Stimulated activated naive CD8-positive, alpha-beta T cell treated with anti-CD3 and anti-CD28 coated beads, Interleukin-15, Interleukin-2, amounts not matched to agents 100 ng/mL and 50 ng/mL, for 24 hours (primary cell): ENCODE results near the gene PBRM1.

Experiments
- H3K27ac Mint-ChIP-seq: one replicate; pipeline ENCODE4 v1.8.0; 2021; ENCODE audit warnings: mild to moderate bottlenecking, mixed read lengths
- H3K27me3 Mint-ChIP-seq: one replicate; pipeline ENCODE4 v1.8.0; 2021; ENCODE audit warnings: mixed read lengths
- H3K36me3 Mint-ChIP-seq: one replicate; pipeline ENCODE4 v1.8.0; 2021; ENCODE audit warnings: low read depth, mixed read lengths
- H3K4me1 Mint-ChIP-seq: one replicate; pipeline ENCODE4 v1.8.0; 2021; ENCODE audit warnings: low read depth, mixed read lengths
- H3K4me3 Mint-ChIP-seq: one replicate; pipeline ENCODE4 v1.8.0; 2021; ENCODE audit warnings: mild to moderate bottlenecking, mixed read lengths
- H3K9me3 Mint-ChIP-seq: one replicate; pipeline ENCODE4 v1.8.0; 2021; ENCODE audit warnings: mixed read lengths

Gene PBRM1

DNA sequence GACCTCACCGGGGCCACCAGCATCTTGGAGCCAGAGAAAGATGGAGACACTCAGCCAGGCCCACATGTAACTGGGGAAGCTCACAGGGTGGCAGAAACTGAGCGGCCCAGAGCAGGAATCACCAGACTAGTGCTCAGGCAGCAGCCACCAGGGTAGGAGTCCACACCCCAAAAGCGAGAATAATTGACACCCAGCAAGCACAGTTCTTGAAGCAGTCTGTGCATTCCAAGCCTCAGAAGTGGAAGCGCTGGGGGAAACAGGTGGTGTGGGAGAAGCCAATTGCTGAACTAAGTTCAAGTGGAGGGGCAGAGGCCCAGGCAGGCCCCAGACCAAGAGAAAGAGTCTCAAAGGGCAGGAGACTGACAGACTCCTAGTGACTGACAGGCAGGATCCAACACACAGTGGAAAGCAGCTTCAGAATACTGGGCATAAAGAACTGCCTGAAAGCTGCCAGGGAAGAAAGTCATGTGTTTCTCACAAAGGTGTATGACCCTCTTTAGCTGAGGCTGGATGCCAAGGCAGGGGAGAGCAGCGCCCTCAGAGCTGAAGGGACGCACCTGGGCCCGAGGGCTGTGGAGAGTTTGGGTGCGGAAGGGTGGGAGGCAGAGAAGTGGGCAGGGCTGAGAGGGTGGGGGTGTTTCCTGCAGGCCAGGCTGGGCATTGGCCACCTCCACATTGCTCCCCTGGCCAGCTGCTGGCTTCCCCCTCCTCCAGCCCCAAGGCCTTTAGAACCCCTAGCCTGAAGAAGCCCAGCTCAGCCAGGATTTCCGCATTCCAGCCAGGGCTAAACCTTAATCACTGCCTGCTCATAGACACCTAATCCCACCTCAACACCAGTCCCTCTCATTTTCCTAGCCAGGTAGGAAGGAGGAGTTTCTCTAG, 159.8 kb downstream of the PBRM1 start:
- peaks cover 24% of the 10 kb centered on the region for H3K36me3 Mint-ChIP-seq
- H3K27me3 Mint-ChIP-seq: no peaks in the 10 kb centered on the region
- no peak overlapping the region for H3K27ac Mint-ChIP-seq

DNA sequence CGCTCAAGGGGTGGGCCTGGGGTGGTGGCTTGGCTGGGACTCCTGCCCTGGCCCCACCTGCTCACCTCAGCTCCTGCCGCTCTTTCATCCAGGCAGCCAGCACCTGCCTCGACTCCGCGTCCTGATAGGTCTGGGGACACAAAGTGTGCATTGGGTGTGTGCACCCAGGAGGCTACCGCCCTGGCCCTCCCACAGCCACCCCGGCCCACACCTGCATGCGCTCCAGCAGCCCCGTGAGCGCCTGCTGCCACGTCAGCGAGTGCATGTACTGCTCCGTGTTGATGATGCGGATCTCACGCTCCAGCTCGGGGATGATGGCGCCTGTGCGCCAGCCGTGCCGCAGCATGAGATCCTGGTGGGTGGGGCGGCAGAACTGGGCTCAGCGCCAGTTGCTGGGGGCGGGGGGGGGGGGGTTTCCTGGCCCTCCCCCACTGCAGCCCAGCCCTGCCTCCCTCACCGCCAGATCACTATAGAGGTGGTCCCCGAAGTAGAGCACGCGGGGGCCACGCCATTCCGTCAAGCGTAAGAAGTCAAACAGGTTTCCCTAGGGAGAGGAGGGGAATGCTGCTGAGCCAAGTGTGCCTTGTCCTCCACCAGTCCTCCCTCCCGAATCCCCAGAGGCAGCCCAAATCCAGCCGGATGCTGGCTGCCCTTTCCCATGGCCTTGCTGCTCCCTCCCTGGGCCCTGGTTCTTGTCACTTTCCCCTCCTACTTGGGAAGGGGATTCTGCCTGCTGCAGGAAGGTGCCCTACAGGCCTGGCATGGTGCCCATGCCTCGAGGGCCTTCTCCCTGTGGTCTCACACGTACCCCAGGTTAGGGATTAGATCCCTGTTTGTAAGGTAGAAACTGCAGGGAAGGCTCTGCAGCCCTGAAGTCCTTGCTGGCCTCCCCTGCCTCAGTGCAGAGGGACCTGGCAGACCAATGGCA, 160.7 kb downstream of the PBRM1 start:
- no peaks in the 10 kb centered on the region for H3K4me1 Mint-ChIP-seq
- no peaks in the 10 kb centered on the region for H3K9me3 Mint-ChIP-seq
- H3K27ac Mint-ChIP-seq: no peak overlapping the region
- H3K27me3 Mint-ChIP-seq: no peaks in the 10 kb centered on the region
- no peak overlapping the region for H3K4me3 Mint-ChIP-seq
- H3K36me3 Mint-ChIP-seq: peaks cover 24% of the 10 kb centered on the region

More for the DNA sequence above, 159.8 kb downstream of the PBRM1 start:
- H3K9me3 Mint-ChIP-seq: no peaks in the 10 kb centered on the region
- H3K4me3 Mint-ChIP-seq: no peak overlapping the region
- no peaks in the 10 kb centered on the region for H3K4me1 Mint-ChIP-seq

DNA sequence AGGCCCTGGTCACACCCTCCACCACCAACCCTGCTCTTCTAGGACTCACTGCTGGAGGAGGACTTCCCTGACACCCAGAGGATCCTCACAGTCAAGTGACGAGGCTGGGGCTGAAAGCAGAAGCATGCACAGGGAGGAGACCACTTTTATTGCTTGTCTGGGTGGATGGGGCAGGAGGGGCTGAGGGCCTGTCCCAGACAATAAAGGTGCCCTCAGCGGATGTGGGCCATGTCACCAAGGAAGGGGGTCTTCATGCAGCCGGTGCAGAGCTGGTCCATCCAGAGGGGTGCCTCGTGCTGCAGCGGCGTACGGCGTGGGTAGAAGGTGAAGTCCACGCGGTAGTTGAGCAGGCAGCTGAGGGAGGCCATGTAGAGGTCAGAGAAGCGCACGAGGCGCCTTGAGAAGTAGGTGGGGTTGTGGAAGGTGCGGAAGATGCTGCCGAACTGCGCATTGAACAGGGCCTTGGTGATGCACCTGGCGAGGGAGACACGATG, 161.4 kb downstream of the PBRM1 start:
- Mint-ChIP-seq H3K4me3 (no peak overlapping the region), H3K9me3 (no peaks in the 10 kb centered on the region), H3K27me3 (no peaks in the 10 kb centered on the region), H3K27ac (no peak overlapping the region), H3K36me3 (peaks cover 24% of the 10 kb centered on the region), H3K4me1 (no peaks in the 10 kb centered on the region)

DNA sequence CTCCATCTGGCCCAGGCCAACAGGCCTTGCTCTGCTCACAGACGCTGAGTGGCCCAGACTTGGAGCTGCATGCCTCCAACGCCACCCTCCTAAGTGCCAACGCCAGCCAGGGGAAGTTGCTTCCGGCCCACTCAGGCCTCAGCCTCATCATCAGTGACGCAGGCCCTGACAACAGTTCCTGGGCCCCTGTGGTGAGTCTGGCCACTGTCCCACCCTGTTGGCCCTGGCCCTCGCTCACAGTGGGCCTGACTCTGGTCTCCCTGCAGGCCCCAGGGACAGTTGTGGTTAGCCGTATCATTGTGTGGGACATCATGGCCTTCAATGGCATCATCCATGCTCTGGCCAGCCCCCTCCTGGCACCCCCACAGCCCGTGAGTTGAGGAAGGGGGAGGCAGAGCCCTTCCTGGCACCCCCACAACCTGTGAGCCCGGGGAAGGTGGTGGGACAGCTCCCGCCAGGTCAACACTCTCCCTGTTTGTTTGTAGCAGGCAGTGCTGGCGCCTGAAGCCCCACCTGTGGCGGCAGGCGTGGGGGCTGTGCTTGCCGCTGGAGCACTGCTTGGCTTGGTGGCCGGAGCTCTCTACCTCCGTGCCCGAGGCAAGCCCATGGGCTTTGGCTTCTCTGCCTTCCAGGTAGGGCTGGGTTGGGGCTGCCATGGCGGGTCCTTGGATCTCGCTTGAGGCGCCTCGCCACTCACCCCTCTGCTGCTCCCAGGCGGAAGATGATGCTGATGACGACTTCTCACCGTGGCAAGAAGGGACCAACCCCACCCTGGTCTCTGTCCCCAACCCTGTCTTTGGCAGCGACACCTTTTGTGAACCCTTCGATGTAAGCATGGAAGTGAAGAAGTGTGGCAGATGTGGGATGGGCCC, 162.1 kb downstream of the PBRM1 start:
- H3K27ac Mint-ChIP-seq: no peak overlapping the region
- H3K9me3 Mint-ChIP-seq: no peaks in the 10 kb centered on the region
- no peaks in the 10 kb centered on the region for H3K27me3 Mint-ChIP-seq
- no peak overlapping the region for H3K4me3 Mint-ChIP-seq
- H3K4me1 Mint-ChIP-seq: no peaks in the 10 kb centered on the region
- peaks cover 21% of the 10 kb centered on the region for H3K36me3 Mint-ChIP-seq

DNA sequence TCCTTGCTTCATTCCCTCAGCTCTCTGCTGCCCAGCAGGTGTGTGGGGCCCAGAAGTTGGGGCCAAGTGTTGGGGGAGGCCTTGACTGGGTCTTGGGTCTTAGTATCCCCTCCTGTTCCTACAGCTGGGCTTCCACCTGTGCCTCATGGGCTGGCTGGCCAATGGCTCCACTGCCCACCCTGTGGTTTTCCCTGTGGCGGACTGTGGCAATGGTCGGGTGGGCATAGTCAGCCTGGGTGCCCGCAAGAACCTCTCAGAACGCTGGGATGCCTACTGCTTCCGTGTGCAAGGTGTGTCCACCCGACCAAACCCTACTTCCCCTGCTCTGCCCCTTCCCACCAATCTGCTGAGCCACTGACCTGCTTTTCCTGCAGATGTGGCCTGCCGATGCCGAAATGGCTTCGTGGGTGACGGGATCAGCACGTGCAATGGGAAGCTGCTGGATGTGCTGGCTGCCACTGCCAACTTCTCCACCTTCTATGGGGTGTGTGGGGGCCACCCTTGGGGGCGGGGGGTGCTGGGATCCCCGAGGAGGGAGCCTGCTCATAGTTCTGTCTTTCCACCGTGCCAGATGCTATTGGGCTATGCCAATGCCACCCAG, 163.0 kb downstream of the PBRM1 start:
- peaks cover 17% of the 10 kb centered on the region for H3K36me3 Mint-ChIP-seq
- no peak overlapping the region for H3K27ac Mint-ChIP-seq
- H3K27me3 Mint-ChIP-seq: no peaks in the 10 kb centered on the region
- H3K4me3 Mint-ChIP-seq: no peak overlapping the region
- H3K4me1 Mint-ChIP-seq: no peaks in the 10 kb centered on the region
- no peaks in the 10 kb centered on the region for H3K9me3 Mint-ChIP-seq

DNA sequence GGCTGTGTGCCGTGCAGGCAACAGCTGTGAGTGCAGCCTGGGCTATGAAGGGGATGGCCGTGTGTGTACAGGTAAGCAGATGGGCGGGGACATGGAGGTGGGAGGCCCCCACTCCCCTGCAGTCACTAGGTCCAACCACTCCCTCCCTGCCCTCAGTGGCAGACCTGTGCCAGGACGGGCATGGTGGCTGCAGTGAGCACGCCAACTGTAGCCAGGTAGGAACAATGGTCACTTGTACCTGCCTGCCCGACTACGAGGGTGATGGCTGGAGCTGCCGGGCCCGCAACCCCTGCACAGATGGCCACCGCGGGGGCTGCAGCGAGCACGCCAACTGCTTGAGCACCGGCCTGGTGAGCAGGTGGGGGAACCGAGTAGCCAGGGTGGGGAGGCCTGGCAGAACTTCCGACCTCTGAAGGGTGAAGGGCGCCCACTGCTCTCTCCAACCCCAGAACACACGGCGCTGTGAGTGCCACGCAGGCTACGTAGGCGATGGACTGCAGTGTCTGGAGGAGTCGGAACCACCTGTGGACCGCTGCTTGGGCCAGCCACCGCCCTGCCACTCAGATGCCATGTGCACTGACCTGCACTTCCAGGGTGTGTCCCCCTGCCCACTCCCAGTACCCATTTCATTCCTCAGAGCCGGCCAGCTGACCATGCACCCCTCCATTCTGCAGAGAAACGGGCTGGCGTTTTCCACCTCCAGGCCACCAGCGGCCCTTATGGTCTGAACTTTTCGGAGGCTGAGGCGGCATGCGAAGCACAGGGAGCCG, 163.6 kb downstream of the PBRM1 start:
- Mint-ChIP-seq H3K9me3 (no peaks in the 10 kb centered on the region), H3K4me3 (no peak overlapping the region), H3K4me1 (no peaks in the 10 kb centered on the region), H3K36me3 (peaks cover 17% of the 10 kb centered on the region), H3K27ac (no peak overlapping the region), H3K27me3 (no peaks in the 10 kb centered on the region)

DNA sequence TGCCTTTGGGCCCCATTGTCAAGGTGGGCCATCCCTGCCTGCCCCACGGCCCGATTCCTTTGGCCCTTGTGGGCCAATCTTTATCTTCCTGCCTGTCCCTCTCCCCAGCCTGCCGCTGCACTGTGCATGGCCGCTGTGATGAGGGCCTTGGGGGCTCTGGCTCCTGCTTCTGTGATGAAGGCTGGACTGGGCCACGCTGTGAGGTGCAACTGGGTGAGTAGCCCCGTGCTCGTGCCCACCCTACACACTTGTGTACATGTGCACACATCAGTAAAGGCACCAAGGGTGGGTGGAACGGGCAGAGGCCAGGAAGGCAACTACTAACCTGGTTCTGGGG, 164.3 kb downstream of the PBRM1 start:
- H3K27me3 Mint-ChIP-seq: no peaks in the 10 kb centered on the region
- no peak overlapping the region for H3K4me3 Mint-ChIP-seq
- no peaks in the 10 kb centered on the region for H3K4me1 Mint-ChIP-seq
- peaks cover 17% of the 10 kb centered on the region for H3K36me3 Mint-ChIP-seq
- no peak overlapping the region for H3K27ac Mint-ChIP-seq
- H3K9me3 Mint-ChIP-seq: no peaks in the 10 kb centered on the region

DNA sequence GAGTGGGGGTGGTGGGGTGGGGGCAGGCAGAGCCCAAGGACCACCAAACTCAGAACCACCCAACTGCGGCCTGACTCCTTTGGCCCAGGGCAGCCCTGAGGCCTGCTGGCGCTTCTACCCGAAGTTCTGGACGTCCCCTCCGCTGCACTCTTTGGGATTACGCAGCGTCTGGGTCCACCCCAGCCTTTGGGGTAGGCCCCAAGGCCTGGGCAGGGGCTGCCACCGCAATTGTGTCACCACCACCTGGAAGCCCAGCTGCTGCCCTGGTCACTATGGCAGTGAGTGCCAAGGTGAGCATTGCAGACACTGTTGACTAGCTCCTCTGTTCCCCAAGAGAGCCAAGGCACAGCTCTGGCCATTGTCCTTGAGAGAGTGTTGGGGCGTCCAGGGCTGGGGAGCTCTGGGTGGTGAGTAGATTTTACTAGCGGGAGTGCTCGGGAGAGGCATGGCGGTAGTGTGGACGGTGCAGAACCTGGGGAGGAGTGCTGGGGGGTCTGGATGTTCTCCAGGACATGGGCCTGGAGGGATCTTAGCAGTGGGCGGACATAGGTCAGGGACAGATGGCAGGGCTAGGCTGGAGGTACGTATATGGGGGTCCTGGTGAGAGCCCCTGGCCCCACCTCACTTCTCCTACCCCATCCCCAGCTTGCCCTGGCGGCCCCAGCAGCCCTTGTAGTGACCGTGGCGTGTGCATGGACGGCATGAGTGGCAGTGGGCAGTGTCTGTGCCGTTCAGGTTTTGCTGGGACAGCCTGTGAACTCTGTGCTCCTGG, 164.8 kb downstream of the PBRM1 start:
- Mint-ChIP-seq H3K27ac (no peak overlapping the region), H3K4me3 (no peak overlapping the region), H3K9me3 (no peaks in the 10 kb centered on the region)

DNA sequence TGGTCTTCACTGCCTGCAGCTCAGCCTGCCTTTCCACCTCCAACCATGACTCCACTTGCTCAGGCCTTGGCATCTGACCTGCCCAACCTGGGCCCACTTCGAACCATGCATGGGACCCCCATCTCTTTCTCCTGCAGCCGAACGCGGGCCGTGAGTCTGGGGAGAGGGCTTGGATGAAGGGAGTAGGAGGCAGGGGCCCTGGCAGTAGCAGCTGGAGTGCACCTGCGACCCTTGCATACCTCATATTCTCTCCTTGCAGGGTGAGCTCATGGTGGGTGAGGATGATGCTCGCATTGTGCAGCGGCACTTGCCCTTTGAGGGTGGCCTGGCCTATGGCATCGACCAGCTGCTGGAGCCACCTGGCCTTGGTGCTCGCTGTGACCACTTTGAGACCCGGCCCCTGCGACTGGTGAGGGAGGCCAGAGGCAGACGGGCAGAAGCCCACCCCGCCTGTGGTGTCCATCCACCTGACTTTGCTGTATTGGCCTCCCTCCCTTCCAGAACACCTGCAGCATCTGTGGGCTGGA, 165.5 kb downstream of the PBRM1 start:
- no peak overlapping the region for H3K4me3 Mint-ChIP-seq
- no peaks in the 10 kb centered on the region for H3K4me1 Mint-ChIP-seq
- peaks cover 10% of the 10 kb centered on the region for H3K36me3 Mint-ChIP-seq
- no peaks in the 10 kb centered on the region for H3K9me3 Mint-ChIP-seq
- H3K27ac Mint-ChIP-seq: no peak overlapping the region
- H3K27me3 Mint-ChIP-seq: no peaks in the 10 kb centered on the region

More for the DNA sequence above, 164.8 kb downstream of the PBRM1 start:
- Mint-ChIP-seq H3K4me1 (no peaks in the 10 kb centered on the region), H3K27me3 (no peaks in the 10 kb centered on the region), H3K36me3 (peaks cover 17% of the 10 kb centered on the region)

DNA sequence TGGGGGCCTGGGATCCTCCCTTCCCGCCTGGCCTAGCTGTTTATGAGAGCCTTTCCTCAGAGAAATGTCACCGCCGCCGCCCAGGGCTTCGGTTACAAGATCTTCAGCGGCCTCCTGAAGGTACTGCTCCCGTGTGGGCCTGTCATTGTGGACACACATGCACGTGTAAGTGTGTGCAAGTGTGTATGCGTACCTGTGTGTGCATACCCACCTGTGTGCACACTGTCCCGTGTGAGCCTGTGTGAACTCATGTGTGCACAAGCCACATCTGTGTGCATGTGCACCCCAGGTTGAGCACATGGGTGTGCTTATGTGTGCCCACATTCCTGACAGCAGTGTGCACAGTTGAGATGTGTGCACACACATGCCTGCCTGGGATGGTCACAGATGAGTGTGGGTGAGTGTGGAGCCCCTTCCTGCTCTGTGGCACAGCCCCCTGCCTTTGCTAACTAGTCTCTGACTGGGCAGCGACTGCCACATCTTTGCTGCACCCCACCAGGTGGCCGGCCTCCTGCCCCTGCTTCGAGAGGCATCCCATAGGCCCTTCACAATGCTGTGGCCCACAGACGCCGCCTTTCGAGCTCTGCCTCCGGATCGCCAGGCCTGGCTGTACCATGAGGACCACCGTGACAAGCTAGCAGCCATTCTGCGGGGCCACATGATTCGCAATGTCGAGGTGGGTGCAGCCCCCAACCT, 166.1 kb downstream of the PBRM1 start:
- H3K9me3 Mint-ChIP-seq: no peaks in the 10 kb centered on the region
- no peaks in the 10 kb centered on the region for H3K27me3 Mint-ChIP-seq
- peaks cover 7% of the 10 kb centered on the region for H3K36me3 Mint-ChIP-seq
- no peak overlapping the region for H3K4me3 Mint-ChIP-seq
- H3K4me1 Mint-ChIP-seq: no peaks in the 10 kb centered on the region
- no peak overlapping the region for H3K27ac Mint-ChIP-seq

DNA sequence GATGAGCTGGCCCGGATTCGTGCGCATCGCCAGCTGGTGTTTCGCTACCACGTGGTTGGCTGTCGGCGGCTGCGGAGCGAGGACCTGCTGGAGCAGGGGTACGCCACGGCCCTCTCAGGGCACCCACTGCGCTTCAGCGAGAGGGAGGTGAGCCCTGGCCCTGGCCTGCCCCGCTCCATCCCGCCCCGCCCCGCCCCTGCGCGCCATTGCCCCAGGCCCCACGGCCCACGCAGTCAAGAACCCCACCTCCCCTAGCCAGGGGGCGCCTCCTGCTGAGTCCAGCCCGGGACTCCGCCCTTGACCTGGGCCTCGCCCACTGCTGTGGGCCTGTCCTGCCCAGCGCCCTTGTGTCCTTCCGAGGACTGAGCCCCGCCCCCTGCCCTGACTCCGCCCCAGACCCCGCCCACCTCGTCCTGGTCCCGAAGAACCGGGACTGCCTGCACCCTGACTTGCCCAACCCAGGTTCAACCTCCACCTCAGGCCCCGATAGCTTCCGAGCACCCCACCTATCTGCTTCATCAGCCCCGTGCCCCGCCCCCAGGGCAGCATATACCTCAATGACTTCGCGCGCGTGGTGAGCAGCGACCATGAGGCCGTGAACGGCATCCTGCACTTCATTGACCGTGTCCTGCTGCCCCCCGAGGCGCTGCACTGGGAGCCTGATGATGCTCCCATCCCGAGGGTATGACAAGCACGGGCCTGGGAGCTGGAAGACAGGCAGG, 166.8 kb downstream of the PBRM1 start:
- no peak overlapping the region for H3K27ac Mint-ChIP-seq
- no peaks in the 10 kb centered on the region for H3K4me1 Mint-ChIP-seq
- H3K27me3 Mint-ChIP-seq: no peaks in the 10 kb centered on the region
- no peak overlapping the region for H3K4me3 Mint-ChIP-seq
- no peaks in the 10 kb centered on the region for H3K36me3 Mint-ChIP-seq
- H3K9me3 Mint-ChIP-seq: no peaks in the 10 kb centered on the region
